PC-3 (cell line): ENCODE data around the gene SENP8. TPM values are rescaled to one million over a fixed set of nuclear protein-coding genes. Genes with fewer than 3 reads are reported as not detected.

Experiments
- ATAC-seq: fragments of 200-7000 bp; cut with Tn5 transposase; 2 replicates; pipeline ENCODE4 v1.9.1; 2020; ENCODE audit warnings: mild to moderate bottlenecking, moderate library complexity
- BruUV-seq: library from RNA; stranded (reverse); fragments of 400-500 nt; replicated peaks from 2 replicates; lab custom pipeline; 2021; lab: Mats Ljungman, UMichigan
- CTCF ChIA-PET: fragments of 300-600 bp; sonication (Branson Sonifier 250); formaldehyde crosslinking; loops from one replicate; lab custom pipeline; 2022; ENCODE audit warnings: antibody characterized with exemption; lab: Charles Lee
- POLR2A ChIA-PET: fragments of 300-600 bp; sonication (Branson Sonifier 250); formaldehyde crosslinking; loops from one replicate; lab custom pipeline; 2022; ENCODE audit warnings: antibody characterized with exemption; ENCODE audit not compliant: unreplicated experiment; lab: Charles Lee
- DNase-seq: peaks from one replicate; pipeline ENCODE4 v3.0.0-alpha.2; 2015
- H2AFZ ChIP-seq: fragments of 300-600 bp; sonication (generic); 2 replicates; pipeline ENCODE4 v1.6.0; 2016; ENCODE audit warnings: antibody characterized with exemption, low read length
- H3F3A ChIP-seq: fragments of 300-600 bp; sonication (generic); one replicate; pipeline ENCODE4 v1.6.0; 2017; ENCODE audit warnings: antibody characterized with exemption, low read length, control low read depth, mild to moderate bottlenecking; ENCODE audit not compliant: unreplicated experiment
- H3K27ac ChIP-seq: fragments of 300-600 bp; sonication (generic); 2 replicates; pipeline ENCODE4 v1.5.1; 2016; ENCODE audit warnings: mild to moderate bottlenecking, low read length
- H3K27me3 ChIP-seq: fragments of 300-600 bp; sonication (generic); 2 replicates; pipeline ENCODE4 v1.6.1; 2016; ENCODE audit warnings: low read length, mixed read lengths
- H3K36me3 ChIP-seq: fragments of 300-600 bp; sonication (generic); 2 replicates; pipeline ENCODE4 v1.6.1; 2016; ENCODE audit warnings: low read depth, mixed run types, low read length, mixed read lengths
- H3K4me1 ChIP-seq: fragments of 300-600 bp; sonication (generic); 2 replicates; pipeline ENCODE4 v1.5.1; 2016; ENCODE audit warnings: low read length; ENCODE audit not compliant: insufficient read depth
- H3K4me2 ChIP-seq: fragments of 300-600 bp; sonication (generic); 2 replicates; pipeline ENCODE4 v1.6.0; 2016; ENCODE audit warnings: low read length
- H3K4me3 ChIP-seq: fragments of 300-600 bp; sonication (generic); 2 replicates; pipeline ENCODE4 v1.5.1; 2016; ENCODE audit warnings: mild to moderate bottlenecking, low read length, mixed read lengths
- H3K79me2 ChIP-seq: fragments of 300-600 bp; sonication (generic); 2 replicates; pipeline ENCODE4 v1.6.1; 2017; ENCODE audit warnings: low read length, mixed read lengths
- H3K9ac ChIP-seq: fragments of 300-600 bp; sonication (generic); 2 replicates; pipeline ENCODE4 v1.6.0; 2016; ENCODE audit warnings: mild to moderate bottlenecking, low read length
- H3K9me2 ChIP-seq: fragments of 300-600 bp; sonication (generic); replicated peaks from 2 replicates; pipeline ENCODE4 v1.6.1; 2016; ENCODE audit warnings: mixed run types, low read length, mixed read lengths
- H3K9me3 ChIP-seq: fragments of 300-600 bp; sonication (generic); 2 replicates; pipeline ENCODE4 v1.6.1; 2016; ENCODE audit warnings: low read length, mixed read lengths
- H4K20me1 ChIP-seq: fragments of 300-600 bp; sonication (generic); 2 replicates; pipeline ENCODE4 v1.6.1; 2016; ENCODE audit warnings: low read length, mixed read lengths
- EZH2 ChIP-seq: fragments of 300-600 bp; sonication (generic); IDR thresholded peaks from one replicate; pipeline ENCODE4 v1.6.1; 2017; ENCODE audit warnings: antibody characterized with exemption, mild to moderate bottlenecking, low read length; ENCODE audit not compliant: unreplicated experiment
- EZH2phosphoT487 ChIP-seq: fragments of 300-600 bp; sonication (generic); IDR thresholded peaks from 2 replicates; pipeline ENCODE4 v1.6.1; 2018; ENCODE audit warnings: mild to moderate bottlenecking, antibody characterized with exemption, low read length, borderline replicate concordance
- intact Hi-C: fragments of 100-400 bp; cut with micrococcal nuclease; formaldehyde crosslinking; loops from 2 replicates; pipeline ENCODE4 v1.9.0; 2023
- total RNA-seq: library from RNA; depleted of rRNA; stranded (reverse); fragments of >200 nt; gene quantifications from 2 replicates; pipeline ENCODE4 v1.2.3, GENCODE V29; 2014
- TF ChIP-seq, protein P1 (sequence below): fragments of 300-600 bp; sonication (generic); conservative IDR thresholded peaks from 2 replicates; pipeline ENCODE4 v1.5.1; 2017; ENCODE audit warnings: antibody characterized with exemption, low read depth, mild to moderate bottlenecking, low read length

The SENP8 gene
- total RNA-seq, 1 experiment from 2014 or later, result 4.2 TPM

DNA sequence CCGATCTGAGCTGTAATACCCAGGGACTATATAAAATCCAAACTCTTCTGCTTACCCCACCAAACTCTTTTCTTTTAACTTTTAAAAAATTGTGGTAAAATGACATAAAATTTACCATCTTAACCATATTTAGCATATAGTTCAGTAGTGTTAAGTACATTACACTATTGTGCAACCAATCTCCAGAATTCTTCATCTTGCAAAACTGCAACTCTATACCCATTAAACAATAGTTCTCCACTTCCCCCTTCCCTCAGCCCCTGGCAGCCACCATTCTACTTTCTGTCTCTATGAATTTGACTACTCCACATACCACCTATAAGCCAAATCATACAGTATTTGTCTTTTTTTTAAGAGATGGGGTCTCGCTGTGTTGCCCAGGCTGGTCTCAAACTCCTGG, 38.7 kb downstream of the SENP8 start:
- Histone ChIP-seq H3F3A (no peaks in the 10 kb centered on the region), H3K4me1 (peaks cover 12% of the 10 kb centered on the region), H3K27ac (no peak overlapping the region), H2AFZ (no peak overlapping the region), H3K9me2 (no peaks in the 10 kb centered on the region), H3K9me3 (no peaks in the 10 kb centered on the region), H3K79me2 (no peaks in the 10 kb centered on the region), H3K4me2 (no peak overlapping the region), H3K4me3 (no peak overlapping the region), H3K36me3 (no peaks in the 10 kb centered on the region), H3K27me3 (no peaks in the 10 kb centered on the region), H3K9ac (no peak overlapping the region), H4K20me1 (no peaks in the 10 kb centered on the region)
- DNase-seq (no peak), ATAC-seq (no peak)
- ChIA-PET POLR2A (no interaction called here), CTCF (interaction anchor here (0.6 to 0.8 kb wide), 2 partner anchors 404 to 582 kb away, joined by 3 to 4 read pairs; no protein-coding TSS in a partner anchor)
- TF ChIP-seq EZH2, result no peak
- TF ChIP-seq EZH2phosphoT487, result no peak
- TF ChIP-seq, protein P1, sequence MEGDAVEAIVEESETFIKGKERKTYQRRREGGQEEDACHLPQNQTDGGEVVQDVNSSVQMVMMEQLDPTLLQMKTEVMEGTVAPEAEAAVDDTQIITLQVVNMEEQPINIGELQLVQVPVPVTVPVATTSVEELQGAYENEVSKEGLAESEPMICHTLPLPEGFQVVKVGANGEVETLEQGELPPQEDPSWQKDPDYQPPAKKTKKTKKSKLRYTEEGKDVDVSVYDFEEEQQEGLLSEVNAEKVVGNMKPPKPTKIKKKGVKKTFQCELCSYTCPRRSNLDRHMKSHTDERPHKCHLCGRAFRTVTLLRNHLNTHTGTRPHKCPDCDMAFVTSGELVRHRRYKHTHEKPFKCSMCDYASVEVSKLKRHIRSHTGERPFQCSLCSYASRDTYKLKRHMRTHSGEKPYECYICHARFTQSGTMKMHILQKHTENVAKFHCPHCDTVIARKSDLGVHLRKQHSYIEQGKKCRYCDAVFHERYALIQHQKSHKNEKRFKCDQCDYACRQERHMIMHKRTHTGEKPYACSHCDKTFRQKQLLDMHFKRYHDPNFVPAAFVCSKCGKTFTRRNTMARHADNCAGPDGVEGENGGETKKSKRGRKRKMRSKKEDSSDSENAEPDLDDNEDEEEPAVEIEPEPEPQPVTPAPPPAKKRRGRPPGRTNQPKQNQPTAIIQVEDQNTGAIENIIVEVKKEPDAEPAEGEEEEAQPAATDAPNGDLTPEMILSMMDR, result no peak
- intact Hi-C loops, result loop anchor here (1.0 to 10.0 kb wide), 3 partner anchors 322 to 405 kb away; no protein-coding TSS in a partner anchor
- no TSS peak for BruUV-seq

DNA sequence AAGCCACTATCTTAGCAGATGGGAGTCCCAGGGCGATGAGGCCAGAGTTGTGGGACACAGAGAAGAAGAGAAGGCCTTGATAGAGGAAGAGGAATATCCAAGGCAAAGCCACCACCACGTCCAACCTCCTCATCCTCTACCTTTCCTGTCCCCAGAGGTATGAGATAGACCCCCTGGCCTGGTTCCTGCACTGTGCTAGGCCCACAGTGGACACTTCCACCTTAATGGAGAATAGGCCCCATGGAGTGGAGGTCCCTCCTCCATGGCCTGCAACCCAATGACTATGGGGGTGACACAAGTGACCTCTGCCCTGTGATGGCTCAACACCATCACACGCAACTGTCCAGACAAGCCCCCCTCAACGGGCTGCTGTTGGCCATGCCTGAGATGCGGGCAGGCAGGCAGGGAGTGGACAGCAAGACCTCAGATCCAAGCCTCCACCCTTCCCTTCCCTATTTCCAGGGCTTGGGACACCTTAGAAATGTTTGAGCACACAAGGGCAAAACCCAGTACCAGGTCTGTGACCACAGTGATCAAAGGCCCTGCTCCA, 42.6 kb downstream of the SENP8 start:
- no TSS peak for BruUV-seq
- H3F3A ChIP-seq, result no peaks in the 10 kb centered on the region
- no peak for DNase-seq
- no peaks in the 10 kb centered on the region for H3K9me3 ChIP-seq
- no peaks in the 10 kb centered on the region for H3K79me2 ChIP-seq
- no peak for TF ChIP-seq EZH2phosphoT487
- TF ChIP-seq EZH2, result no peak
- TF ChIP-seq, protein P1, result no peak
- H4K20me1 ChIP-seq, result no peaks in the 10 kb centered on the region
- ChIA-PET POLR2A (no interaction called here), CTCF (no interaction called here)
- H3K9me2 ChIP-seq, result no peaks in the 10 kb centered on the region
- H3K9ac ChIP-seq, result no peak overlapping the region
- H3K36me3 ChIP-seq, result no peaks in the 10 kb centered on the region
- no peaks in the 10 kb centered on the region for H3K27me3 ChIP-seq
- no peak overlapping the region for H2AFZ ChIP-seq
- H3K4me1 ChIP-seq, result no peaks in the 10 kb centered on the region; the same call in 1 of the 2 replicates
- no peak for ATAC-seq
- no peak overlapping the region for H3K4me3 ChIP-seq
- intact Hi-C loops, result no loop called here
- H3K4me2 ChIP-seq, result no peak overlapping the region
- no peak overlapping the region for H3K27ac ChIP-seq

DNA sequence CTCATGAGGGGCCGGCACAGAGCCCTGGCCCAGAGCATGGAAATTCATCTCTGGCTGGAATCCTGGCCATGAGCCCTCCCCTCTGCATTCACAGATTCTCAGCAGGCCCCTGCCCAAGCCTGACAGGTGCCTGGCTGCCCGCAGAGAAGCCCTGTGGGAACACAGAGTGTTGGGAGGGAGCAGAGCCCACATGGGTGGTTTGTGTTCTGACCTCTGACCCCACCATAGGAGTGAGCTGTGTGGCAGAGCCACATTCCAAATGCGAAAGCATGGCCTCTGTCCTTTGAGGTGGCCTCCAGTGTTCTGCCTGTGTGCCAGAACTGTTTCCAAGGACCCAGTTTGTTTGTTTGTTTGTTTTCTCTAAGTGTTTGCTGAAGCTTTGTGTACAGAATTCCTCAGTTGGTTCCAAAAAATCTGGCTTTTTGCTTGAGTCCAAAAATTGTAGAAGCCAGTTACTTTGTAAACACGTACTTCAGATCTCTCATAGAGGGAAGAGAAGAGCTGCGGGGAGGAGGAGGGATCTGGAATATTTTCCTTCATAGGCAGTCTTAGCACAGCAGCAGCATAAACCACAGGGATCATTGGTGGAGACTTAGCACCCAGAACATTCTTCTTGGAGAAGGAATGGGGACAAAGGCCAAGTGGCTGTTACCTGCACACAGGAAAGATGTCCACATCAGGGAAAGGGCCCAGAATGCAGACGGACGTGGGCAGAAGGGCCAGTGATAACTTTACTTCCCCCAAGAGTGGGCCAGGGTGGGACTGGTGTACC, 43.3 kb downstream of the SENP8 start:
- TF ChIP-seq, protein P1, result no peak
- TF ChIP-seq EZH2, result no peak
- TF ChIP-seq EZH2phosphoT487, result no peak
- H3K4me1 ChIP-seq, result no peaks in the 10 kb centered on the region
- POLR2A ChIA-PET, result no interaction called here
- H3K4me3 ChIP-seq, result no peak overlapping the region
- BruUV-seq, result no TSS peak
- H3K4me2 ChIP-seq, result no peak overlapping the region
- H3K79me2 ChIP-seq, result no peaks in the 10 kb centered on the region
- no peaks in the 10 kb centered on the region for H3F3A ChIP-seq
- no peaks in the 10 kb centered on the region for H3K9me2 ChIP-seq
- no peaks in the 10 kb centered on the region for H3K27me3 ChIP-seq
- H3K9ac ChIP-seq, result no peak overlapping the region
- H4K20me1 ChIP-seq, result no peaks in the 10 kb centered on the region
- CTCF ChIA-PET, result no interaction called here
- H3K9me3 ChIP-seq, result no peaks in the 10 kb centered on the region
- H3K36me3 ChIP-seq, result no peaks in the 10 kb centered on the region
- ATAC-seq, result no peak
- H2AFZ ChIP-seq, result no peak overlapping the region
- no peak for DNase-seq
- intact Hi-C loops, result no loop called here
- no peak overlapping the region for H3K27ac ChIP-seq
